ENCODE results near the gene DPYSL3. TPM values are rescaled to one million over a fixed set of nuclear protein-coding genes. Genes with fewer than 3 reads are reported as not detected.

The DPYSL3 gene
- polyA plus RNA-seq, 1 donor from 2014 or later = 689 TPM

DNA sequence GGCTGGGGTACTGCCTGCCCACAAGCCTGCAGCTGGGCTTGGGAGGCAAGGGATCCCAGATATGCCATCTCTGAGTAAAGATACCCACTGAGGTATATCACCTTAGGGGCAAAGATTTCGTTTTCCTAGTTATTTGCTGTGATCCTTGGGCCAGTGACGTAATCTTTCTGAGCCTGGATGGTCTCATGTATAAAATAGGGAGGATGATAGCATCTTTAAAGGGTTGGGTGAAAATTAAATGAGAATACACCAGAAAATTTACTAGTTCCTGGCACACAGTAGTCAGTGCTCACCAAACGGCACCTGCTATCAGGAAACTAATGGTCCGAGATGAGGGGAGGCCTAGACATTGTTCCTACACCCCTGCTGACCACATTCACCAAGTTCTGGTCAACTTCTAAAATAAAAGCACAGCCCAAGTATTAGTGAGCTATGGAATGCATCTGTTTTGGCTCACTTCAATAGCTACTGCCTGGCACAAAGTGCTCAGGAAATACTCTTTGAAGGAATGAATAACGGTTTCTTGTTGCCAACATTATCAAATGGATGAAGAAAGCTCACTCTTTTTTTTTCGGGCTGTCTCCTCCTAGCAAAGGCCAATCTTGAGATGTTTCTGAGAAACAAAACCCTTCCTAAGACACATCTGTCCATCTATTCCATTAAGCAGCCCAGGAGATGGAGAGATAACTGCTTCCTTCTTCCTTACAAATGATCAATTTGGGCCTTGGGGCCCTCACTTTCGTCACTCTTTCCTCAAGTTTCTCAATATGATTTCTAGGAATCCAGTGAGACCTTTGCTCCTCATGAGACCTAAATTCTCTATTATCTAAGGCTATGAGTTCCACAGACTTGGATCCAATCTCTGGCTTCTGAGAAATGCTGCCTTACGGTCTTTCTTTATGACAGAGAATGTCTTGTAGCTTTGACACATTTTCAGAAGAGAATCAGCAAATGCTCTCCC is 98.2 kb downstream of the DPYSL3 start:
- Histone ChIP-seq H3K9me2 (ENCODE audit: insufficient read depth, low read length) (no peaks in the 10 kb centered on the region), H3K9ac (ENCODE audit: low read length) (no peak overlapping the region), H3K79me2 (replicated peaks; ENCODE audit: insufficient read depth, low read length) (peaks cover 17% of the 10 kb centered on the region), H3F3A (ENCODE audit: insufficient read depth, low read length, poor library complexity, severe bottlenecking) (no peaks in the 10 kb centered on the region), H3K27me3 (ENCODE audit: insufficient read depth, low read depth, low read length) (no peaks in the 10 kb centered on the region), H3K4me2 (ENCODE audit: low read length) (no peak overlapping the region), H3K27ac (ENCODE audit: low read length) (no peak overlapping the region), H3K4me3 (ENCODE audit: low read length) (no peak overlapping the region), H3K36me3 (ENCODE audit: insufficient read depth, low read length) (peaks cover 55% of the 10 kb centered on the region), H3K9me3 (ENCODE audit: low read length) (no peaks in the 10 kb centered on the region), H4K20me1 (ENCODE audit: insufficient read depth) (peaks cover 35% of the 10 kb centered on the region), H2AFZ (ENCODE audit: low read depth, low read length) (no peak overlapping the region)
- TF ChIP-seq MXI1 (conservative IDR thresholded peaks at IDR 0.05; ENCODE audit: poor library complexity, severe bottlenecking) = no peak
- no peak for TF ChIP-seq EZH2 (IDR thresholded peaks at IDR 0.05; ENCODE audit: borderline replicate concordance, insufficient read depth, low read length, poor library complexity, severe bottlenecking)
- TF ChIP-seq TAF1 (IDR thresholded peaks at IDR 0.05; ENCODE audit: low read depth) = no peak
- TF ChIP-seq RAD21 (conservative IDR thresholded peaks at IDR 0.05) = no peak
- TF ChIP-seq, protein P1, sequence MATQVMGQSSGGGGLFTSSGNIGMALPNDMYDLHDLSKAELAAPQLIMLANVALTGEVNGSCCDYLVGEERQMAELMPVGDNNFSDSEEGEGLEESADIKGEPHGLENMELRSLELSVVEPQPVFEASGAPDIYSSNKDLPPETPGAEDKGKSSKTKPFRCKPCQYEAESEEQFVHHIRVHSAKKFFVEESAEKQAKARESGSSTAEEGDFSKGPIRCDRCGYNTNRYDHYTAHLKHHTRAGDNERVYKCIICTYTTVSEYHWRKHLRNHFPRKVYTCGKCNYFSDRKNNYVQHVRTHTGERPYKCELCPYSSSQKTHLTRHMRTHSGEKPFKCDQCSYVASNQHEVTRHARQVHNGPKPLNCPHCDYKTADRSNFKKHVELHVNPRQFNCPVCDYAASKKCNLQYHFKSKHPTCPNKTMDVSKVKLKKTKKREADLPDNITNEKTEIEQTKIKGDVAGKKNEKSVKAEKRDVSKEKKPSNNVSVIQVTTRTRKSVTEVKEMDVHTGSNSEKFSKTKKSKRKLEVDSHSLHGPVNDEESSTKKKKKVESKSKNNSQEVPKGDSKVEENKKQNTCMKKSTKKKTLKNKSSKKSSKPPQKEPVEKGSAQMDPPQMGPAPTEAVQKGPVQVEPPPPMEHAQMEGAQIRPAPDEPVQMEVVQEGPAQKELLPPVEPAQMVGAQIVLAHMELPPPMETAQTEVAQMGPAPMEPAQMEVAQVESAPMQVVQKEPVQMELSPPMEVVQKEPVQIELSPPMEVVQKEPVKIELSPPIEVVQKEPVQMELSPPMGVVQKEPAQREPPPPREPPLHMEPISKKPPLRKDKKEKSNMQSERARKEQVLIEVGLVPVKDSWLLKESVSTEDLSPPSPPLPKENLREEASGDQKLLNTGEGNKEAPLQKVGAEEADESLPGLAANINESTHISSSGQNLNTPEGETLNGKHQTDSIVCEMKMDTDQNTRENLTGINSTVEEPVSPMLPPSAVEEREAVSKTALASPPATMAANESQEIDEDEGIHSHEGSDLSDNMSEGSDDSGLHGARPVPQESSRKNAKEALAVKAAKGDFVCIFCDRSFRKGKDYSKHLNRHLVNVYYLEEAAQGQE (IDR thresholded peaks at IDR 0.05; ENCODE audit: borderline replicate concordance) = no peak
- TF ChIP-seq CTCF (IDR thresholded peaks at IDR 0.05; ENCODE audit: poor library complexity, severe bottlenecking) = no peak
- TF ChIP-seq EP300 (conservative IDR thresholded peaks at IDR 0.05; ENCODE audit: poor library complexity, severe bottlenecking) = no peak
- TF ChIP-seq SMC3 (conservative IDR thresholded peaks at IDR 0.05; ENCODE audit: poor library complexity) = no peak
- no peak for TF ChIP-seq POLR2AphosphoS5 (IDR thresholded peaks at IDR 0.05)

GRCh38 chr5:147410496-147411358 is 99.1 kb downstream of the DPYSL3 start:
- Histone ChIP-seq H3K4me3 (ENCODE audit: low read length) (no peak overlapping the region), H3K4me2 (ENCODE audit: low read length) (no peak overlapping the region), H3K9me3 (ENCODE audit: low read length) (no peaks in the 10 kb centered on the region), H2AFZ (ENCODE audit: low read depth, low read length) (no peak overlapping the region), H3K9me2 (ENCODE audit: insufficient read depth, low read length) (no peaks in the 10 kb centered on the region), H4K20me1 (ENCODE audit: insufficient read depth) (peaks cover 26% of the 10 kb centered on the region), H3K27me3 (ENCODE audit: insufficient read depth, low read depth, low read length) (no peaks in the 10 kb centered on the region), H3F3A (ENCODE audit: insufficient read depth, low read length, poor library complexity, severe bottlenecking) (no peaks in the 10 kb centered on the region), H3K27ac (ENCODE audit: low read length) (no peak overlapping the region), H3K79me2 (replicated peaks; ENCODE audit: insufficient read depth, low read length) (peaks cover 9% of the 10 kb centered on the region), H3K9ac (ENCODE audit: low read length) (no peak overlapping the region), H3K36me3 (ENCODE audit: insufficient read depth, low read length) (peaks cover 57% of the 10 kb centered on the region)
- TF ChIP-seq EZH2 (IDR thresholded peaks at IDR 0.05; ENCODE audit: borderline replicate concordance, insufficient read depth, low read length, poor library complexity, severe bottlenecking) = no peak
- TF ChIP-seq, protein P1 (IDR thresholded peaks at IDR 0.05; ENCODE audit: borderline replicate concordance) = no peak
- no peak for TF ChIP-seq RAD21 (conservative IDR thresholded peaks at IDR 0.05)
- no peak for TF ChIP-seq POLR2AphosphoS5 (IDR thresholded peaks at IDR 0.05)
- TF ChIP-seq EP300 (conservative IDR thresholded peaks at IDR 0.05; ENCODE audit: poor library complexity, severe bottlenecking) = no peak
- no peak for TF ChIP-seq CTCF (IDR thresholded peaks at IDR 0.05; ENCODE audit: poor library complexity, severe bottlenecking)
- no peak for TF ChIP-seq MXI1 (conservative IDR thresholded peaks at IDR 0.05; ENCODE audit: poor library complexity, severe bottlenecking)
- no peak for TF ChIP-seq SMC3 (conservative IDR thresholded peaks at IDR 0.05; ENCODE audit: poor library complexity)
- TF ChIP-seq TAF1 (IDR thresholded peaks at IDR 0.05; ENCODE audit: low read depth) = no peak
